GM19193 (cell line): ENCODE data around the gene ANKRD44.

ENCODE experiments used
- POLR2A ChIP-seq: IDR thresholded peaks from 4 replicates; pipeline ENCODE4 v1.6.1; 2011; ENCODE audit not compliant: insufficient read depth, insufficient read length; ENCODE audit errors: extremely low read depth

ANKRD44 gene

GRCh38 chr2:197145471-197146056 is 165.0 kb downstream of the ANKRD44 start:
- no peak for TF ChIP-seq POLR2A

- no peak for TF ChIP-seq POLR2A
These were observed 166.4 kb downstream of the ANKRD44 start for GRCh38 chr2:197144183-197144582.

- TF ChIP-seq POLR2A, result no peak
These were observed 168.7 kb downstream of the ANKRD44 start for GRCh38 chr2:197141702-197142473.

GRCh38 chr2:197140045-197140444 is 170.5 kb downstream of the ANKRD44 start:
- no peak for TF ChIP-seq POLR2A

- TF ChIP-seq POLR2A, result no peak
These were observed 172.1 kb downstream of the ANKRD44 start for GRCh38 chr2:197138506-197138905.

- TF ChIP-seq POLR2A, result no peak
These were observed 172.6 kb downstream of the ANKRD44 start for GRCh38 chr2:197137826-197138477.

- no peak for TF ChIP-seq POLR2A
These were observed 173.3 kb downstream of the ANKRD44 start for GRCh38 chr2:197137231-197137630.

- TF ChIP-seq POLR2A, result no peak
These were observed 174.1 kb downstream of the ANKRD44 start for GRCh38 chr2:197136452-197136851.

- no peak for TF ChIP-seq POLR2A
These were observed 174.8 kb downstream of the ANKRD44 start for GRCh38 chr2:197135806-197136205.

- TF ChIP-seq POLR2A, result no peak
These were observed 176.4 kb downstream of the ANKRD44 start for GRCh38 chr2:197134206-197134605.

GRCh38 chr2:197131558-197131855 is 179.1 kb downstream of the ANKRD44 start:
- TF ChIP-seq POLR2A, result no peak

GRCh38 chr2:197130318-197130717 is 180.3 kb downstream of the ANKRD44 start:
- no peak for TF ChIP-seq POLR2A

GRCh38 chr2:197128897-197129296 is 181.7 kb downstream of the ANKRD44 start:
- no peak for TF ChIP-seq POLR2A

- no peak for TF ChIP-seq POLR2A
These were observed 182.5 kb downstream of the ANKRD44 start for GRCh38 chr2:197128126-197128525.

- TF ChIP-seq POLR2A, result no peak
These were observed 183.8 kb downstream of the ANKRD44 start for GRCh38 chr2:197126630-197127352.
